IPS-15b (cell line): ENCODE data around the gene RYR3.

Experiments
- H3K27me3 ChIP-seq: one replicate; pipeline ENCODE4 v1.6.1; 2013; ENCODE audit warnings: low read length; ENCODE audit not compliant: control insufficient read depth, insufficient read depth
- H3K36me3 ChIP-seq: one replicate; pipeline ENCODE4 v1.6.1; 2013; ENCODE audit warnings: low read length; ENCODE audit not compliant: control insufficient read depth, insufficient read depth
- H3K4me1 ChIP-seq: one replicate; pipeline ENCODE4 v1.6.1; 2013; ENCODE audit warnings: mild to moderate bottlenecking, low read length; ENCODE audit not compliant: control insufficient read depth, insufficient read depth
- H3K4me3 ChIP-seq: one replicate; pipeline ENCODE4 v1.5.1; 2013; ENCODE audit warnings: low read depth, low read length
- H3K9ac ChIP-seq: one replicate; pipeline ENCODE4 v1.6.1; 2013; ENCODE audit warnings: low read depth, mild to moderate bottlenecking, low read length
- H3K9me3 ChIP-seq: one replicate; pipeline ENCODE4 v1.6.1; 2013; ENCODE audit warnings: mild to moderate bottlenecking, low read length; ENCODE audit not compliant: control insufficient read depth, insufficient read depth

Gene RYR3

GRCh38 chr15:33826201-33826600 lies 515.4 kb downstream of the RYR3 start:
- Histone ChIP-seq H3K27me3 (no peaks in the 10 kb centered on the region), H3K9me3 (no peaks in the 10 kb centered on the region), H3K4me3 (no peak overlapping the region), H3K9ac (no peak overlapping the region), H3K36me3 (no peaks in the 10 kb centered on the region), H3K4me1 (no peaks in the 10 kb centered on the region)

- no peak overlapping the region for H3K9ac ChIP-seq
- no peaks in the 10 kb centered on the region for H3K27me3 ChIP-seq
- H3K4me3 ChIP-seq: no peak overlapping the region
- H3K36me3 ChIP-seq: no peaks in the 10 kb centered on the region
- no peaks in the 10 kb centered on the region for H3K9me3 ChIP-seq
- H3K4me1 ChIP-seq: peaks cover 6% of the 10 kb centered on the region
These were observed 519.6 kb downstream of the RYR3 start for GRCh38 chr15:33830351-33830750.

GRCh38 chr15:33831646-33832045 lies 520.9 kb downstream of the RYR3 start:
- Histone ChIP-seq H3K36me3 (no peaks in the 10 kb centered on the region), H3K4me3 (no peak overlapping the region), H3K27me3 (no peaks in the 10 kb centered on the region), H3K9me3 (no peaks in the 10 kb centered on the region), H3K4me1 (peaks cover 9% of the 10 kb centered on the region), H3K9ac (no peak overlapping the region)

GRCh38 chr15:33834892-33835743 lies 524.4 kb downstream of the RYR3 start:
- H3K9me3 ChIP-seq: no peaks in the 10 kb centered on the region
- no peak overlapping the region for H3K9ac ChIP-seq
- H3K27me3 ChIP-seq: no peaks in the 10 kb centered on the region
- H3K36me3 ChIP-seq: no peaks in the 10 kb centered on the region
- no peak overlapping the region for H3K4me3 ChIP-seq
- H3K4me1 ChIP-seq: peaks cover 9% of the 10 kb centered on the region

- Histone ChIP-seq H3K9me3 (no peaks in the 10 kb centered on the region), H3K9ac (no peak overlapping the region), H3K36me3 (no peaks in the 10 kb centered on the region), H3K4me1 (peaks cover 9% of the 10 kb centered on the region), H3K27me3 (no peaks in the 10 kb centered on the region), H3K4me3 (no peak overlapping the region)
These were observed 526.5 kb downstream of the RYR3 start for GRCh38 chr15:33837294-33837693.

GRCh38 chr15:33839540-33839939 lies 528.8 kb downstream of the RYR3 start:
- Histone ChIP-seq H3K27me3 (no peaks in the 10 kb centered on the region), H3K36me3 (no peaks in the 10 kb centered on the region), H3K9me3 (no peaks in the 10 kb centered on the region), H3K9ac (no peak overlapping the region), H3K4me3 (no peak overlapping the region), H3K4me1 (peaks cover 15% of the 10 kb centered on the region)

- Histone ChIP-seq H3K9me3 (no peaks in the 10 kb centered on the region), H3K36me3 (no peaks in the 10 kb centered on the region), H3K4me3 (no peak overlapping the region), H3K9ac (no peak overlapping the region), H3K27me3 (no peaks in the 10 kb centered on the region), H3K4me1 (peaks cover 7% of the 10 kb centered on the region)
These were observed 529.8 kb downstream of the RYR3 start for GRCh38 chr15:33840615-33841014.

- Histone ChIP-seq H3K36me3 (no peaks in the 10 kb centered on the region), H3K4me3 (no peak overlapping the region), H3K9ac (no peak overlapping the region), H3K27me3 (no peaks in the 10 kb centered on the region), H3K4me1 (peaks cover 7% of the 10 kb centered on the region), H3K9me3 (no peaks in the 10 kb centered on the region)
These were observed 533.4 kb downstream of the RYR3 start for GRCh38 chr15:33844186-33844585.

GRCh38 chr15:33844597-33844996 lies 533.8 kb downstream of the RYR3 start:
- H3K4me1 ChIP-seq: peaks cover 7% of the 10 kb centered on the region
- H3K4me3 ChIP-seq: no peak overlapping the region
- H3K36me3 ChIP-seq: no peaks in the 10 kb centered on the region
- H3K9ac ChIP-seq: no peak overlapping the region
- no peaks in the 10 kb centered on the region for H3K9me3 ChIP-seq
- H3K27me3 ChIP-seq: no peaks in the 10 kb centered on the region

GRCh38 chr15:33846142-33846541 lies 535.4 kb downstream of the RYR3 start:
- H3K4me3 ChIP-seq: no peak overlapping the region
- H3K27me3 ChIP-seq: no peaks in the 10 kb centered on the region
- H3K4me1 ChIP-seq: peaks cover 7% of the 10 kb centered on the region
- H3K9me3 ChIP-seq: no peaks in the 10 kb centered on the region
- no peak overlapping the region for H3K9ac ChIP-seq
- H3K36me3 ChIP-seq: no peaks in the 10 kb centered on the region

- Histone ChIP-seq H3K27me3 (no peaks in the 10 kb centered on the region), H3K4me3 (no peak overlapping the region), H3K4me1 (peaks cover 7% of the 10 kb centered on the region), H3K9ac (no peak overlapping the region), H3K36me3 (no peaks in the 10 kb centered on the region), H3K9me3 (no peaks in the 10 kb centered on the region)
These were observed 536.1 kb downstream of the RYR3 start for GRCh38 chr15:33846862-33847261.

GRCh38 chr15:33848011-33848410 lies 537.2 kb downstream of the RYR3 start:
- H3K9me3 ChIP-seq: no peaks in the 10 kb centered on the region
- H3K4me3 ChIP-seq: no peak overlapping the region
- H3K27me3 ChIP-seq: no peaks in the 10 kb centered on the region
- H3K9ac ChIP-seq: no peak overlapping the region
- no peaks in the 10 kb centered on the region for H3K36me3 ChIP-seq
- peaks cover 7% of the 10 kb centered on the region for H3K4me1 ChIP-seq
